K562 (cell line): ENCODE data around the gene RALGPS1. TPM values are rescaled to one million over a fixed set of nuclear protein-coding genes. Genes with fewer than 3 reads are reported as not detected.

ENCODE experiments used
- CREM ChIP-seq: IDR thresholded peaks from 2 replicates; pipeline ENCODE4 v1.6.1; 2014; ENCODE audit warnings: antibody characterized with exemption, low read depth
- ELF2 ChIP-seq: fragments of 250-450 bp; sonication (Bioruptor Pico); IDR thresholded peaks from 2 replicates; pipeline ENCODE4 v1.5.0; 2021; ENCODE audit warnings: mild to moderate bottlenecking
- ESRRA ChIP-seq: fragments of 450-650 bp; IDR thresholded peaks from 2 replicates; pipeline ENCODE4 v1.6.1; 2014; ENCODE audit warnings: low read depth, mild to moderate bottlenecking, moderate library complexity, borderline replicate concordance
- GTF2E2 ChIP-seq: fragments of 200-800 bp; sonication (Bioruptor generic); IDR thresholded peaks from 2 replicates; pipeline ENCODE4 v1.6.1; 2016; ENCODE audit warnings: missing genetic modification characterization, missing compliant biosample characterization
- ILF3 ChIP-seq: fragments of 450-650 bp; IDR thresholded peaks from 2 replicates; pipeline ENCODE4 v1.6.1; 2018; ENCODE audit warnings: antibody characterized with exemption, mild to moderate bottlenecking, moderate library complexity, borderline replicate concordance
- JUN ChIP-seq, 2 experiments: sonication (generic) in 1 of 2; formaldehyde crosslinking in 1 of 2; IDR thresholded peaks; 2 replicates each; pipeline versions ENCODE4 v1.6.1 to v1.8.0; 2012 to 2022; ENCODE audit warnings: borderline replicate concordance in 2 of 2, mild to moderate bottlenecking in 2 of 2, improper control_type of control experiment in 1 of 2, low read depth in 1 of 2, low read length in 1 of 2, missing genetic modification reagents in 1 of 2
- MAFF ChIP-seq: IDR thresholded peaks from 2 replicates; pipeline ENCODE4 v1.6.1; 2012; ENCODE audit warnings: low read length, improper control_type of control experiment
- MCM3 ChIP-seq: fragments of 450-650 bp; IDR thresholded peaks from 2 replicates; pipeline ENCODE4 v1.6.1; 2016
- MITF ChIP-seq: IDR thresholded peaks from 2 replicates; pipeline ENCODE4 v1.6.1; 2014; ENCODE audit warnings: antibody characterized with exemption
- MXD1 ChIP-seq: fragments of 250-450 bp; sonication (Bioruptor Pico); IDR thresholded peaks from 2 replicates; pipeline ENCODE4 v1.8.0; 2021; ENCODE audit warnings: borderline replicate concordance, mild to moderate bottlenecking, moderate library complexity; ENCODE audit not compliant: poor library complexity, severe bottlenecking
- NFATC3 ChIP-seq: fragments of 450-650 bp; IDR thresholded peaks from 2 replicates; pipeline ENCODE4 v1.6.1; 2017; ENCODE audit warnings: mild to moderate bottlenecking
- NR2C2 ChIP-seq, 2 experiments: fragments of 200-800 bp in 1 of 2; sonication (Bioruptor generic) in 1 of 2; sonication (generic) in 1 of 2; formaldehyde crosslinking in 1 of 2; IDR thresholded peaks; 2 replicates each; pipeline versions ENCODE4 v1.6.1 to v1.8.0; 2016 to 2022; ENCODE audit warnings: mild to moderate bottlenecking in 1 of 2, missing compliant biosample characterization in 1 of 2, missing genetic modification characterization in 1 of 2, missing genetic modification reagents in 1 of 2
- POLR2B ChIP-seq: fragments of 450-650 bp; IDR thresholded peaks from 2 replicates; pipeline ENCODE4 v1.6.1; 2018; ENCODE audit warnings: low read depth; ENCODE audit not compliant: partially characterized antibody
- PRPF4 ChIP-seq: fragments of 200-400 bp; formaldehyde crosslinking; IDR thresholded peaks from one replicate; pipeline ENCODE4 v1.6.1; 2017; ENCODE audit warnings: low read length, low read depth, mild to moderate bottlenecking; ENCODE audit not compliant: insufficient read depth, poor library complexity, severe bottlenecking
- RAD51 ChIP-seq: fragments of 450-650 bp; IDR thresholded peaks from 2 replicates; pipeline ENCODE4 v1.7.1; 2016; ENCODE audit warnings: low read depth, mild to moderate bottlenecking, borderline replicate concordance
- SRF ChIP-seq, 2 experiments: fragments of 250-450, 450-650 bp in 1 of 2; sonication (Bioruptor Pico) in 1 of 2; sonication (generic) in 1 of 2; formaldehyde crosslinking; IDR thresholded peaks; 2 replicates each; pipeline versions ENCODE4 v1.5.0 to v1.5.1; 2020 to 2022; ENCODE audit warnings: mild to moderate bottlenecking in 1 of 2, missing genetic modification reagents in 1 of 2
- YY1 ChIP-seq, 3 experiments: IDR thresholded peaks; 2 replicates each; pipeline ENCODE4 v1.6.1; 2011; ENCODE audit warnings: low read length in 2 of 3, mild to moderate bottlenecking in 2 of 3, moderate library complexity in 2 of 3, borderline replicate concordance in 1 of 3, control low read depth in 1 of 3, low read depth in 1 of 3; ENCODE audit not compliant: insufficient read depth in 3 of 3, insufficient replicate concordance in 2 of 3, control insufficient read depth in 1 of 3, insufficient read length in 1 of 3; ENCODE audit errors: extremely low read depth in 1 of 3
- ZBTB12 ChIP-seq: fragments of 250-450 bp; sonication (Bioruptor Pico); IDR thresholded peaks from 2 replicates; pipeline ENCODE4 v1.4.0; 2020
- ZFX ChIP-seq: sonication (generic); formaldehyde crosslinking; IDR thresholded peaks from 2 replicates; pipeline ENCODE4 v1.8.0; 2022; ENCODE audit warnings: mild to moderate bottlenecking, missing genetic modification reagents, moderate library complexity
- ZMIZ1 ChIP-seq, 2 experiments: fragments of 150-350 bp in 1 of 2; IDR thresholded peaks; 2 replicates each; pipeline ENCODE4 v1.6.1; 2012 to 2016; ENCODE audit warnings: low read depth in 2 of 2, low read length in 2 of 2, mild to moderate bottlenecking in 1 of 2, moderate library complexity in 1 of 2
- polyA plus RNA-seq, 8 experiments: library from polyadenylated mRNA; depleted of rRNA in 4 of 8; stranded (reverse) in 5 of 8; unstranded in 3 of 8; fragments of >200 nt; fragmentation: Nextera tagmentation in 2 of 8; fragmentation: Illumina TruSeq in 1 of 8; extraction: Ambion mirVana in 2 of 8; extraction: Trizol in 1 of 8; gene quantifications; 2 replicates each; pipeline versions ENCODE4 v1.2.1 to v1.2.3, GENCODE V29; 2011 to 2014; ENCODE audit warnings: inconsistent platforms in 1 of 8, missing spikeins in 1 of 8
- total RNA-seq, 7 experiments: library from RNA; depleted of rRNA in 6 of 7; stranded (reverse); fragments of >200 nt in 6 of 7; fragmentation: Illumina TruSeq in 2 of 7; extraction: Trizol in 2 of 7; gene quantifications; 2 replicates each; pipeline versions ENCODE4 v1.2.1 to v1.2.3, GENCODE V29; 2011 to 2021; ENCODE audit warnings: low replicate concordance in 1 of 7

Gene RALGPS1
- total and polyA plus RNA-seq, 9 of the 15 experiments (the other 6 are each of a cell fraction or from before 2014, with no cell fraction given), result 0.04 to 2.6 (median 1.5) TPM

- TF ChIP-seq YY1 (IDR thresholded peaks at IDR 0.05; ENCODE audit: borderline replicate concordance in 1 of 3, control insufficient read depth in 1 of 3, extremely low read depth in 1 of 3, insufficient read depth in 3 of 3, insufficient read length in 1 of 3, insufficient replicate concordance in 2 of 3, low read depth in 1 of 3, low read length in 2 of 3), result no peak
- no peak for TF ChIP-seq MXD1 (CRISPR knock-in tag)
- no peak for TF ChIP-seq ZBTB12 (CRISPR knock-in tag)
- no peak for TF ChIP-seq SRF (CRISPR knock-in tag; IDR thresholded peaks at IDR 0.05)
- no peak for TF ChIP-seq MAFF
- TF ChIP-seq NR2C2 (CRISPR knock-in tag; IDR thresholded peaks at IDR 0.05), result no peak
- TF ChIP-seq NR2C2 (tag; IDR thresholded peaks at IDR 0.05), result no peak
- no peak for TF ChIP-seq MCM3
- no peak for TF ChIP-seq NFATC3
- TF ChIP-seq PRPF4, result no peak
- TF ChIP-seq ILF3, result no peak
- 0 out of 2 replicates have a peak, but pooled peaks have one; percentile 21 for TF ChIP-seq GTF2E2 (tag)
- no peak for TF ChIP-seq ZMIZ1 (IDR thresholded peaks at IDR 0.05; ENCODE audit: low read depth in 2 of 2, low read length in 2 of 2)
- TF ChIP-seq JUN (IDR thresholded peaks at IDR 0.05; ENCODE audit: borderline replicate concordance, low read depth, low read length), result no peak
- no peak for TF ChIP-seq JUN (CRISPR knock-in tag; IDR thresholded peaks at IDR 0.05; ENCODE audit: borderline replicate concordance)
- no peak for TF ChIP-seq MITF
- TF ChIP-seq ZFX, result no peak
- TF ChIP-seq CREM, result 0 out of 2 replicates have a peak, but pooled peaks have one; percentile 24
- TF ChIP-seq RAD51, result no peak
- peak; percentile 71; the same call in 1 of the 2 replicates for TF ChIP-seq ESRRA
- 0 out of 2 replicates have a peak, but pooled peaks have one; percentile 36 for TF ChIP-seq ELF2 (CRISPR knock-in tag)
- TF ChIP-seq POLR2B, result no peak
Measured at GRCh38 chr9:126985870-126986498, 71.4 kb downstream of the RALGPS1 start (continued).
